ENCODE results near the gene RXFP2.

Gene RXFP2

GRCh38 chr13:31739226-31739625, at the start of gene RXFP2:
Gene RXFP2 (plus strand): TSS chr13:31739526. CDS start chr13:31739613, 87 bp downstream.
- no peaks in the 10 kb centered on the region for H3K27me3 ChIP-seq (replicated peaks; ENCODE audit: control insufficient read depth, insufficient read depth, low read length)
- no peaks in the 10 kb centered on the region for H3K9me3 ChIP-seq (ENCODE audit: control insufficient read depth, low read length)
- no peak for DNase-seq (ENCODE audit: low read depth)
- peaks cover 12% of the 10 kb centered on the region for H3K4me1 ChIP-seq (ENCODE audit: control insufficient read depth, insufficient read depth, low read length)
- no peaks in the 10 kb centered on the region for H3K36me3 ChIP-seq (ENCODE audit: control insufficient read depth, insufficient read depth, low read length, severe bottlenecking)
- no peak within 1 kb of the TSS for H3K4me3 ChIP-seq (ENCODE audit: low read length)
- H3K9ac ChIP-seq (ENCODE audit: low read length) = no peak within 1 kb of the TSS

- Histone ChIP-seq H3K4me1 (ENCODE audit: control insufficient read depth, insufficient read depth, low read length) (peaks cover 11% of the 10 kb centered on the region), H3K27me3 (replicated peaks; ENCODE audit: control insufficient read depth, insufficient read depth, low read length) (no peaks in the 10 kb centered on the region), H3K4me3 (ENCODE audit: low read length) (no peak overlapping the region), H3K9ac (ENCODE audit: low read length) (no peak overlapping the region), H3K36me3 (ENCODE audit: control insufficient read depth, insufficient read depth, low read length, severe bottlenecking) (no peaks in the 10 kb centered on the region), H3K9me3 (ENCODE audit: control insufficient read depth, low read length) (peaks cover 6% of the 10 kb centered on the region)
- peak; percentile 28 for DNase-seq (ENCODE audit: low read depth)
Observed at GRCh38 chr13:31697290-31697689, 42.0 kb upstream of the RXFP2 start.

GRCh38 chr13:31699650-31700049, 39.7 kb upstream of the RXFP2 start:
- H3K4me3 ChIP-seq (ENCODE audit: low read length) = no peak overlapping the region
- no peak for DNase-seq (ENCODE audit: low read depth)
- peaks cover 6% of the 10 kb centered on the region for H3K9me3 ChIP-seq (ENCODE audit: control insufficient read depth, low read length)

GRCh38 chr13:31703780-31704179, 35.5 kb upstream of the RXFP2 start:
- Histone ChIP-seq H3K27me3 (replicated peaks; ENCODE audit: control insufficient read depth, insufficient read depth, low read length) (no peaks in the 10 kb centered on the region), H3K4me1 (ENCODE audit: control insufficient read depth, insufficient read depth, low read length) (peaks cover 17% of the 10 kb centered on the region), H3K36me3 (ENCODE audit: control insufficient read depth, insufficient read depth, low read length, severe bottlenecking) (no peaks in the 10 kb centered on the region), H3K9ac (ENCODE audit: low read length) (no peak overlapping the region), H3K9me3 (ENCODE audit: control insufficient read depth, low read length) (no peaks in the 10 kb centered on the region), H3K4me3 (ENCODE audit: low read length) (no peak overlapping the region)
- no peak for DNase-seq (ENCODE audit: low read depth)

More at GRCh38 chr13:31699650-31700049, 39.7 kb upstream of the RXFP2 start:
- peaks cover 14% of the 10 kb centered on the region for H3K4me1 ChIP-seq (ENCODE audit: control insufficient read depth, insufficient read depth, low read length)
- no peaks in the 10 kb centered on the region for H3K27me3 ChIP-seq (replicated peaks; ENCODE audit: control insufficient read depth, insufficient read depth, low read length)
- H3K36me3 ChIP-seq (ENCODE audit: control insufficient read depth, insufficient read depth, low read length, severe bottlenecking) = no peaks in the 10 kb centered on the region
- no peak overlapping the region for H3K9ac ChIP-seq (ENCODE audit: low read length)

GRCh38 chr13:31706105-31706504, 33.2 kb upstream of the RXFP2 start:
- Histone ChIP-seq H3K9ac (ENCODE audit: low read length) (no peak overlapping the region), H3K4me1 (ENCODE audit: control insufficient read depth, insufficient read depth, low read length) (peaks cover 29% of the 10 kb centered on the region), H3K36me3 (ENCODE audit: control insufficient read depth, insufficient read depth, low read length, severe bottlenecking) (no peaks in the 10 kb centered on the region), H3K4me3 (ENCODE audit: low read length) (no peak overlapping the region), H3K9me3 (ENCODE audit: control insufficient read depth, low read length) (no peaks in the 10 kb centered on the region), H3K27me3 (replicated peaks; ENCODE audit: control insufficient read depth, insufficient read depth, low read length) (no peaks in the 10 kb centered on the region)
- DNase-seq (ENCODE audit: low read depth) = no peak

- Histone ChIP-seq H3K36me3 (ENCODE audit: control insufficient read depth, insufficient read depth, low read length, severe bottlenecking) (no peaks in the 10 kb centered on the region), H3K27me3 (replicated peaks; ENCODE audit: control insufficient read depth, insufficient read depth, low read length) (no peaks in the 10 kb centered on the region), H3K9ac (ENCODE audit: low read length) (no peak overlapping the region), H3K9me3 (ENCODE audit: control insufficient read depth, low read length) (no peaks in the 10 kb centered on the region), H3K4me3 (ENCODE audit: low read length) (no peak overlapping the region), H3K4me1 (ENCODE audit: control insufficient read depth, insufficient read depth, low read length) (no peaks in the 10 kb centered on the region)
- DNase-seq (ENCODE audit: low read depth) = peak; percentile 17
Observed at GRCh38 chr13:31717583-31717982, 21.7 kb upstream of the RXFP2 start.

- no peaks in the 10 kb centered on the region for H3K9me3 ChIP-seq (ENCODE audit: control insufficient read depth, low read length)
- H3K4me3 ChIP-seq (ENCODE audit: low read length) = no peak overlapping the region
- DNase-seq (ENCODE audit: low read depth) = no peak
- no peak overlapping the region for H3K9ac ChIP-seq (ENCODE audit: low read length)
- no peaks in the 10 kb centered on the region for H3K27me3 ChIP-seq (replicated peaks; ENCODE audit: control insufficient read depth, insufficient read depth, low read length)
- no peaks in the 10 kb centered on the region for H3K4me1 ChIP-seq (ENCODE audit: control insufficient read depth, insufficient read depth, low read length)
- H3K36me3 ChIP-seq (ENCODE audit: control insufficient read depth, insufficient read depth, low read length, severe bottlenecking) = no peaks in the 10 kb centered on the region
Observed at GRCh38 chr13:31719214-31719613, 20.1 kb upstream of the RXFP2 start.

GRCh38 chr13:31722673-31723072, 16.7 kb upstream of the RXFP2 start:
- Histone ChIP-seq H3K9me3 (ENCODE audit: control insufficient read depth, low read length) (no peaks in the 10 kb centered on the region), H3K4me1 (ENCODE audit: control insufficient read depth, insufficient read depth, low read length) (no peaks in the 10 kb centered on the region), H3K9ac (ENCODE audit: low read length) (no peak overlapping the region), H3K27me3 (replicated peaks; ENCODE audit: control insufficient read depth, insufficient read depth, low read length) (no peaks in the 10 kb centered on the region), H3K36me3 (ENCODE audit: control insufficient read depth, insufficient read depth, low read length, severe bottlenecking) (no peaks in the 10 kb centered on the region), H3K4me3 (ENCODE audit: low read length) (no peak overlapping the region)
- peak; percentile 17 for DNase-seq (ENCODE audit: low read depth)

- H3K4me3 ChIP-seq (ENCODE audit: low read length) = no peak overlapping the region
- H3K4me1 ChIP-seq (ENCODE audit: control insufficient read depth, insufficient read depth, low read length) = no peaks in the 10 kb centered on the region
- no peaks in the 10 kb centered on the region for H3K9me3 ChIP-seq (ENCODE audit: control insufficient read depth, low read length)
- no peak overlapping the region for H3K9ac ChIP-seq (ENCODE audit: low read length)
- H3K36me3 ChIP-seq (ENCODE audit: control insufficient read depth, insufficient read depth, low read length, severe bottlenecking) = no peaks in the 10 kb centered on the region
- no peak for DNase-seq (ENCODE audit: low read depth)
- no peaks in the 10 kb centered on the region for H3K27me3 ChIP-seq (replicated peaks; ENCODE audit: control insufficient read depth, insufficient read depth, low read length)
Observed at GRCh38 chr13:31725841-31726240, 13.5 kb upstream of the RXFP2 start.

- DNase-seq (ENCODE audit: low read depth) = no peak
- H3K9me3 ChIP-seq (ENCODE audit: control insufficient read depth, low read length) = no peaks in the 10 kb centered on the region
Observed at GRCh38 chr13:31731921-31732320, 7.4 kb upstream of the RXFP2 start.

GRCh38 chr13:31733066-31733465, 6.3 kb upstream of the RXFP2 start:
- H3K36me3 ChIP-seq (ENCODE audit: control insufficient read depth, insufficient read depth, low read length, severe bottlenecking) = no peaks in the 10 kb centered on the region

More at GRCh38 chr13:31731921-31732320, 7.4 kb upstream of the RXFP2 start:
- Histone ChIP-seq H3K36me3 (ENCODE audit: control insufficient read depth, insufficient read depth, low read length, severe bottlenecking) (no peaks in the 10 kb centered on the region), H3K9ac (ENCODE audit: low read length) (no peak overlapping the region), H3K4me3 (ENCODE audit: low read length) (no peak overlapping the region), H3K4me1 (ENCODE audit: control insufficient read depth, insufficient read depth, low read length) (peaks cover 15% of the 10 kb centered on the region), H3K27me3 (replicated peaks; ENCODE audit: control insufficient read depth, insufficient read depth, low read length) (no peaks in the 10 kb centered on the region)

GRCh38 chr13:31733647-31734046, 5.7 kb upstream of the RXFP2 start:
- no peak overlapping the region for H3K9ac ChIP-seq (ENCODE audit: low read length)
- H3K36me3 ChIP-seq (ENCODE audit: control insufficient read depth, insufficient read depth, low read length, severe bottlenecking) = no peaks in the 10 kb centered on the region
- H3K4me3 ChIP-seq (ENCODE audit: low read length) = no peak overlapping the region
- no peaks in the 10 kb centered on the region for H3K27me3 ChIP-seq (replicated peaks; ENCODE audit: control insufficient read depth, insufficient read depth, low read length)
- H3K9me3 ChIP-seq (ENCODE audit: control insufficient read depth, low read length) = no peaks in the 10 kb centered on the region
- H3K4me1 ChIP-seq (ENCODE audit: control insufficient read depth, insufficient read depth, low read length) = peaks cover 15% of the 10 kb centered on the region
- no peak for DNase-seq (ENCODE audit: low read depth)

More at GRCh38 chr13:31733066-31733465, 6.3 kb upstream of the RXFP2 start:
- Histone ChIP-seq H3K27me3 (replicated peaks; ENCODE audit: control insufficient read depth, insufficient read depth, low read length) (no peaks in the 10 kb centered on the region), H3K4me1 (ENCODE audit: control insufficient read depth, insufficient read depth, low read length) (peaks cover 15% of the 10 kb centered on the region), H3K9me3 (ENCODE audit: control insufficient read depth, low read length) (no peaks in the 10 kb centered on the region), H3K9ac (ENCODE audit: low read length) (peak overlapping the region; percentile 57), H3K4me3 (ENCODE audit: low read length) (peak overlapping the region; percentile 76)
- DNase-seq (ENCODE audit: low read depth) = no peak

Measured in adipocyte (in vitro differentiated cells).